ENCODE measurements around the gene GRID1. TPM values are rescaled to one million over a fixed set of nuclear protein-coding genes. Genes with fewer than 3 reads are reported as not detected.

Gene GRID1
- total and polyA plus RNA-seq, 2 experiments from 2014 or later, result not detected

GRCh38 chr10:86341361-86341811, 25.2 kb downstream of the GRID1 start:
- Histone ChIP-seq H2AFZ (no peak overlapping the region), H3K36me3 (ENCODE audit: low read depth) (no peaks in the 10 kb centered on the region), H3K27me3 (replicated peaks; ENCODE audit: insufficient read depth) (0 out of 2 replicates have a peak, but pooled peaks cover 9% of the 10 kb centered on the region), H3K4me2 (ENCODE audit: unreplicated experiment) (no peak overlapping the region), H3K27ac (no peak overlapping the region), H3F3A (ENCODE audit: insufficient read depth) (no peaks in the 10 kb centered on the region), H3K4me1 (ENCODE audit: insufficient read depth) (no peaks in the 10 kb centered on the region), H4K20me1 (ENCODE audit: insufficient read depth) (no peaks in the 10 kb centered on the region), H3K9me3 (ENCODE audit: low read depth) (no peaks in the 10 kb centered on the region), H3K79me2 (ENCODE audit: insufficient read depth) (no peaks in the 10 kb centered on the region), H3K4me3 (no peak overlapping the region), H3K9me2 (ENCODE audit: insufficient read depth) (no peaks in the 10 kb centered on the region), H3K9ac (no peak overlapping the region)
- in situ Hi-C loops (cut with MboI), result no loop called here
- TF ChIP-seq EZH2 (IDR thresholded peaks at IDR 0.05; ENCODE audit: insufficient read depth, poor library complexity, severe bottlenecking), result no peak
- TF ChIP-seq EZH2phosphoT487 (IDR thresholded peaks at IDR 0.05; ENCODE audit: insufficient read depth, low read depth), result no peak
- WGBS, 2 experiments (ENCODE audit: low coverage in 1 of 2, low lambda C conversion rate in 2 of 2, missing lambda C conversion rate in 2 of 2), result 37 to 45% methylated on average over 13 of the region's 13 CpGs
- DNase-seq, result peak; percentile 14

- Histone ChIP-seq H3K36me3 (ENCODE audit: low read depth) (no peaks in the 10 kb centered on the region), H2AFZ (no peak overlapping the region), H3K4me1 (ENCODE audit: insufficient read depth) (no peaks in the 10 kb centered on the region), H3K4me3 (no peak overlapping the region), H3K4me2 (ENCODE audit: unreplicated experiment) (no peak overlapping the region), H3K79me2 (ENCODE audit: insufficient read depth) (no peaks in the 10 kb centered on the region), H3K9me3 (ENCODE audit: low read depth) (no peaks in the 10 kb centered on the region), H3K9ac (no peak overlapping the region), H3K27me3 (replicated peaks; ENCODE audit: insufficient read depth) (0 out of 2 replicates have a peak, but pooled peaks cover 9% of the 10 kb centered on the region), H4K20me1 (ENCODE audit: insufficient read depth) (no peaks in the 10 kb centered on the region), H3K9me2 (ENCODE audit: insufficient read depth) (no peaks in the 10 kb centered on the region), H3K27ac (no peak overlapping the region), H3F3A (ENCODE audit: insufficient read depth) (no peaks in the 10 kb centered on the region)
- DNase-seq, result no peak
- TF ChIP-seq EZH2 (IDR thresholded peaks at IDR 0.05; ENCODE audit: insufficient read depth, poor library complexity, severe bottlenecking) (no peak), EZH2phosphoT487 (IDR thresholded peaks at IDR 0.05; ENCODE audit: insufficient read depth, low read depth) (no peak)
- WGBS, 2 experiments (ENCODE audit: low coverage in 1 of 2, low lambda C conversion rate in 2 of 2, missing lambda C conversion rate in 2 of 2), result 60 to 73% methylated on average over 3 of the region's 3 CpGs
- in situ Hi-C loops (cut with MboI), result no loop called here
Observed at GRCh38 chr10:86340991-86341260, 25.7 kb downstream of the GRID1 start.

- H3K27ac ChIP-seq, result no peak overlapping the region
- H3F3A ChIP-seq (ENCODE audit: insufficient read depth), result no peaks in the 10 kb centered on the region
- H3K9me3 ChIP-seq (ENCODE audit: low read depth), result no peaks in the 10 kb centered on the region
- no peaks in the 10 kb centered on the region for H3K4me1 ChIP-seq (ENCODE audit: insufficient read depth)
- H3K4me2 ChIP-seq (ENCODE audit: unreplicated experiment), result no peak overlapping the region
- TF ChIP-seq EZH2phosphoT487 (IDR thresholded peaks at IDR 0.05; ENCODE audit: insufficient read depth, low read depth) (no peak), EZH2 (IDR thresholded peaks at IDR 0.05; ENCODE audit: insufficient read depth, poor library complexity, severe bottlenecking) (no peak)
- H2AFZ ChIP-seq, result no peak overlapping the region
- H3K9me2 ChIP-seq (ENCODE audit: insufficient read depth), result no peaks in the 10 kb centered on the region
- H3K9ac ChIP-seq, result no peak overlapping the region
- no peak overlapping the region for H3K4me3 ChIP-seq
- 0 out of 2 replicates have a peak, but pooled peaks cover 9% of the 10 kb centered on the region for H3K27me3 ChIP-seq (replicated peaks; ENCODE audit: insufficient read depth)
- H4K20me1 ChIP-seq (ENCODE audit: insufficient read depth), result no peaks in the 10 kb centered on the region
- in situ Hi-C loops (cut with MboI), result no loop called here
- H3K79me2 ChIP-seq (ENCODE audit: insufficient read depth), result no peaks in the 10 kb centered on the region
- WGBS, 2 experiments (ENCODE audit: low coverage in 1 of 2, low lambda C conversion rate in 2 of 2, missing lambda C conversion rate in 2 of 2), result 48 to 54% methylated on average over 13 of the region's 13 CpGs
- H3K36me3 ChIP-seq (ENCODE audit: low read depth), result no peaks in the 10 kb centered on the region
- no peak for DNase-seq
Observed at GRCh38 chr10:86340176-86340990, 26.2 kb downstream of the GRID1 start.

- H3K27me3 ChIP-seq (replicated peaks; ENCODE audit: insufficient read depth), result 0 out of 2 replicates have a peak, but pooled peaks cover 9% of the 10 kb centered on the region
- no peak overlapping the region for H3K9ac ChIP-seq
- 50 to 56% methylated on average over 11 to 12 of the region's 12 CpGs for WGBS, 2 experiments (ENCODE audit: low coverage in 1 of 2, low lambda C conversion rate in 2 of 2, missing lambda C conversion rate in 2 of 2)
- H3K4me1 ChIP-seq (ENCODE audit: insufficient read depth), result no peaks in the 10 kb centered on the region
- no peaks in the 10 kb centered on the region for H3K9me3 ChIP-seq (ENCODE audit: low read depth)
- in situ Hi-C loops (cut with MboI), result no loop called here
- no peaks in the 10 kb centered on the region for H3F3A ChIP-seq (ENCODE audit: insufficient read depth)
- H3K9me2 ChIP-seq (ENCODE audit: insufficient read depth), result no peaks in the 10 kb centered on the region
- DNase-seq, result no peak
- TF ChIP-seq EZH2phosphoT487 (IDR thresholded peaks at IDR 0.05; ENCODE audit: insufficient read depth, low read depth), result no peak
- no peak for TF ChIP-seq EZH2 (IDR thresholded peaks at IDR 0.05; ENCODE audit: insufficient read depth, poor library complexity, severe bottlenecking)
- no peaks in the 10 kb centered on the region for H3K36me3 ChIP-seq (ENCODE audit: low read depth)
- no peak overlapping the region for H3K27ac ChIP-seq
- H4K20me1 ChIP-seq (ENCODE audit: insufficient read depth), result no peaks in the 10 kb centered on the region
- no peak overlapping the region for H2AFZ ChIP-seq
- H3K79me2 ChIP-seq (ENCODE audit: insufficient read depth), result no peaks in the 10 kb centered on the region
- no peak overlapping the region for H3K4me2 ChIP-seq (ENCODE audit: unreplicated experiment)
- no peak overlapping the region for H3K4me3 ChIP-seq
Observed at GRCh38 chr10:86339226-86339865, 27.2 kb downstream of the GRID1 start.
